ENCODE measurements around the gene TNS1.

GRCh38 chr2:218017211-218018053, 14.6 kb upstream of the TNS1 start:
- TF ChIP-seq, protein P1, sequence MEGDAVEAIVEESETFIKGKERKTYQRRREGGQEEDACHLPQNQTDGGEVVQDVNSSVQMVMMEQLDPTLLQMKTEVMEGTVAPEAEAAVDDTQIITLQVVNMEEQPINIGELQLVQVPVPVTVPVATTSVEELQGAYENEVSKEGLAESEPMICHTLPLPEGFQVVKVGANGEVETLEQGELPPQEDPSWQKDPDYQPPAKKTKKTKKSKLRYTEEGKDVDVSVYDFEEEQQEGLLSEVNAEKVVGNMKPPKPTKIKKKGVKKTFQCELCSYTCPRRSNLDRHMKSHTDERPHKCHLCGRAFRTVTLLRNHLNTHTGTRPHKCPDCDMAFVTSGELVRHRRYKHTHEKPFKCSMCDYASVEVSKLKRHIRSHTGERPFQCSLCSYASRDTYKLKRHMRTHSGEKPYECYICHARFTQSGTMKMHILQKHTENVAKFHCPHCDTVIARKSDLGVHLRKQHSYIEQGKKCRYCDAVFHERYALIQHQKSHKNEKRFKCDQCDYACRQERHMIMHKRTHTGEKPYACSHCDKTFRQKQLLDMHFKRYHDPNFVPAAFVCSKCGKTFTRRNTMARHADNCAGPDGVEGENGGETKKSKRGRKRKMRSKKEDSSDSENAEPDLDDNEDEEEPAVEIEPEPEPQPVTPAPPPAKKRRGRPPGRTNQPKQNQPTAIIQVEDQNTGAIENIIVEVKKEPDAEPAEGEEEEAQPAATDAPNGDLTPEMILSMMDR (IDR thresholded peaks at IDR 0.05) = no peak
- no peak for TF ChIP-seq POLR2A (IDR thresholded peaks at IDR 0.05)
- TF ChIP-seq EP300 (IDR thresholded peaks at IDR 0.05) = peak in 1 of 2 donors; percentile 33

Measured in tibial nerve (tissue), 4 donors.